GM21825 (cell line): ENCODE data around the gene MMP12.

Experiments
- ATAC-seq: cut with Tn5 transposase; IDR thresholded peaks from one replicate; pipeline ENCODE4 v1.9.1; 2021; ENCODE audit warnings: mild to moderate bottlenecking, moderate library complexity; ENCODE audit not compliant: unreplicated experiment

Gene MMP12

DNA sequence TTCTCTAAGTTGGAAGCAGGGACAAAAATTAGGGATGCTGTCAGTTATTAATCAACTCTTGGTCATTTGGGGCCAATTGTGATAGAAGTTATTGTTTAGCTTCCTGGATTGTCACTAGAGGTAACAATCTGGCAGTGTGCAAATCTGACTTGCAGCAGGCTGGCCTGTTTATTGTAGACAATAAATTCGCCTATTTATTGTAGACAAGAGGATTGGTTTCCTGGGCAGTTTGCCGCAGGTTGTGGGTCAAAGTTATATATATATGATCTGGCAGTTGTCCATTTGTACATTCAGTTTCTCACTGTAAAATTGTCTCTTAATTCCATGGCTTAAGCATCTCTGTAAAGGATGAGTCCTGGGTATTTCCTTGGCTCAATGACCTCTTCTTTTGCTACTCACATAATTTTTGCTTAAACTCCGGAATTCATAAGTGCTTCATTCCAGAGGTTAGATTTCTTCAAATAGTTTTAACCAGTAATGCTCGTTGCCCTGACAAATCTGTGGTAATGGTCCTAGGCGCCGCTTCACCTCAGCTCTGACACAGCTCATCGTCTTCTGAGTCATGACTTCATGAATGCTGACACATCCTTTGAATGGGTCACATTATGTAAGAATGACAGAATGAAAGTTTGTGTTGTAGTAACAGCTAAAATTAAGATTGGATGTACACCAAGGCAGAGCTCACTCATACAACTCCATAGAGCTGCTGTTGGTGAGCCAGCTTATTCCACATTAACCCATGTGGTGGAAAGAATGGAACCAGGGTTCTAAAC, 23.6 kb downstream of the MMP12 start:
- ATAC-seq, result no peak

DNA sequence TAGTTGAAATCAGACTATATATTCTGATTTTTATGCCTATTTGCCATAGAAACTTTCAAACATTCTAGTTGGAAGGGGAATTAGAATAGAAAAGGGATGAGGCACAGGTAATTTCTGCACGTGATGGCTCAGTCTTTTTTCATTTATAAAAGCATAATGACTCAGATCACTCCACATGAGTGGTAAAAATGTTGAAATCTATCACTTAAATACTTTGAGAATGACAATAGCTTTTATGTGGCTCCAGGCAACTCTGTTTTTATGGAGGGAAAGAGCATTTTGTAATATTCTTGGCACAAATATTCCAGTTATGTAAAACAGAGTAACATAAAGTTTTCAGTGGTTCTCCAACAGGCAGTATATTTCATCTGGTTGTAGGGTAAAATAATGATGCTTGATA, 25.5 kb downstream of the MMP12 start:
- no peak for ATAC-seq

DNA sequence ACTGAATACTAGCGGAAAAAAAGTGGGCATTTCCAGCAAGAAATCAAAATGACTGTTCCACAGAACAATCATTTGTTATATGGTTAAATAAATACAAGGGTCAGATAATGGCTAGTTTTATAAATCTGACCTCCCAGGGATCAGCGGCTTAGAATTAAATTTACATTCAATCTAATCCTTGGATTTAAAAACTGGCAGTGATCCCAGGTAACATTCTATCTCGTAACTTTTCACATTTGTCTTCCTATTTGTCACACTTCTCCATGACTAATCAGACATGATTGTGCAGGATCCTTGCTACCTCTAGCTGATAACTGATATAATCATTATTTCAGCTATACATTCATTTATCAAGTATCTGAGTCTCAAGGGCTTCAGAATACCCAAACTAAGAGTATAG, 28.5 kb downstream of the MMP12 start:
- no peak for ATAC-seq

DNA sequence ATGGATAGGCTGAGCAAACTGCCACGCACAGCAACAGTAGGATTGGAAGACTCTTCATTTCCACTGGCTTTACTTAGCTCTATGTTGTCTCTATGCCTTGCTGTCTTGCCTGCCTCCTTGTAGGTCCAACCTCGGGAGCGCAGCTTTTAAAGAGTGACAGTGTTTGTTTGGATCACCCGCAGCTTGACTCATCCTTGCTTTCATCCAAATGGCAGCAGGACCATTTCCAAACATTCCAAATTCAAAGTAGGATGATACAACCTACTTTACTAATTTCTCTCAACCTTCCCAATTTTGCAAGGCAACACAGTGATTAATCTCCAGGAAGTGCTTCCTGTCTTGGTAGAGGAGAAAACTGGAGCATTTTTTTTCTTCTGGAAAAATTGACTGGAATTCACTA, 31.3 kb downstream of the MMP12 start, which contains the start of gene MMP3:
Gene MMP3, minus strand, starts transcription at position 121 of the 400 bp plus-strand sequence. Its CDS starts 63 bp downstream, at position 58.
- ATAC-seq, result no peak

DNA sequence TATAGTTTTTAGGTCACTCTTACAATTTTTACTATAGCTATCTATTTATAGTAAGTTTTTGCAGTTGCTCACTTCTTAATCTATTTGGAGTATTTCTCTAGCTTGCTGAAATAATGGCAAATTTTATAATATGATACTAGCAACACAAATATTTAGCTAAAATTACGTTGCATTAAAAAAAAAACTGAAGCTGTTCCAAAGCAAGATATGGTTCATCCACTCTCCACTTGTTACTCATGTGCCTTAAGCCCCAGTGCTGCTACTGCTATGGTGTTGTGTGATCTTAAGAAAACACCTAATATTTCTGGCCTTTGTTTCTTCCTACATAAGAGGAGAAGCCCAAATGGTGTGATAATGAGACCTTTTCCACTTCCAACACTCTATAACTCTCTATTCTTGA, 31.9 kb downstream of the MMP12 start:
- ATAC-seq, result no peak

DNA sequence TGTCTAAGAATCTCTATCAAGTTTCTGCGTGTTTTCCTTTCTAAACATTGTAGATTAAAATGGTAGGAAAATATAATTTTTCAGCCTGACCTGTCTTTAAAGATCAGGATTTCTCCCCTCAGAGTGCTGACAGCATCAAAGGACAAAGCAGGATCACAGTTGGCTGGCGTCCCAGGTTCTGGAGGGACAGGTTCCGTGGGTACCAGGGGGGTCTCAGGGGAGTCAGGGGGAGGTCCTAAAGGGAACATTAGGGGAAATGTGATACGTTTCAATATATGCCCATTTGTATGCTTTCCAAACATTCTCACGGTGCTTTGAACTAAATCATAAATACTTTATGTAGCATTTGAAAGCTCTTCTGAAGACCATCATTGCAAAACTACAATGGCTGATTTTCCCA, 34.8 kb downstream of the MMP12 start:
- no peak for ATAC-seq

DNA sequence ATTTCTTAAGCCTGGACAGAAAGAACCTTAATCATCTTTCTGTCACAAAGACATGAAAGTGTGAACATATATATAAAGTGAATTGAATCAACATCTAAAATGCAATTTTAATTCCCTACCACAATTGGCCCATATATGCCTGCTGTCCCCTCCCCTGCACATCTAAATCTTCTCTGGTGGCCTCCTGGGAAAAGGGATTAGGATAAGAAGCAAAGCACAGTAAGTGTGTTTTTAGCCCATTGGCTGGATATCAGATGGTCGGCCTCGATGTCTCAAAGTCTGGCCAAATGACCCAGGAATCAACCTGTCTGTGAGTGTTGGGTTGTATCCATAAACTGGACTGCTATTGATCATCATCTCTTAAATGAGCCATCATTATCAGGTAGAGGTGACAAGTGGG, 37.1 kb downstream of the MMP12 start:
- no peak for ATAC-seq

DNA sequence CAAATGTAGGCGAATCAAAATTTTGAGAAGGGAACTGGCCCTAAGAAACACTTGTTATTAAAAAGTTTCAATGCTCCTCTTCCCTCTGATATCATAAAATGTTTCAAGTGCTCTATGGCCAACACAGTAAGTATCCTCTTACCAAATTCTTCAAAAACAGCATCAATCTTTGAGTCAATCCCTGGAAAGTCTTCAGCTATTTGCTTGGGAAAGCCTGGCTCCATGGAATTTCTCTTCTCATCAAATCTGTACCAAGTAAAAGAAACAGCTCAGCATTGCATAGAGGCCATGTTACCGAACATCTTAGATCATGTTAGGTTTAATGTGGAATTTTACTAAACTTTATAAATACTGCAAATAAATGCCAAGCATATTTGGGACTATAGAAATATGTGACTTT, 37.6 kb downstream of the MMP12 start:
- ATAC-seq, result no peak

DNA sequence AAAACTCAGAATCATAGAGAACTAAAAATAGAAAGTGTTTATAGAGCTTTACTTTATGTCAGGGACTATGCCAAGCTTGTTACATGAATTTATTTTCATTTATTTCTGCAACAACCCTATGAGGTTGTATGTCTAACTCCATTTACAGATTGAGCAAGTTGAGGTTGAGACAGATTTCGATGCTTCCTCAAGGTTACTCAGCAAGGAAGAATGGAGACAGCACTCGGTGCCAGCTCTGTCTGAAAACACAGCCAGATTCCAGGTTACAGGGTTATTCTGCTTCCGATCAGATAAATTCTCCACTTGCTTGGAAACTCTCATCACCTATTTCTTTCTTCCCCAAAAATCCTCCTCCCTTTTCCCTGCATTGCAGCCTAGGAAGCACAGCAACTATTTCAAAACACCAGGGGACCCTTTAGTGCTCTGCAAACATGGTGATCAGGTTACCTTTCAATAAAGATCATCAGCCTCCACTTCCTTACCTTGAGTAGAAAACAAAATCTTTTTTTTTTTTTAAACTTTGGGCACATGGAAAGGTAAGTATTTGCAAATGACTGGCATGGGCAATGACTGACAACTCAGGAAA, 38.4 kb downstream of the MMP12 start:
- ATAC-seq, result no peak

DNA sequence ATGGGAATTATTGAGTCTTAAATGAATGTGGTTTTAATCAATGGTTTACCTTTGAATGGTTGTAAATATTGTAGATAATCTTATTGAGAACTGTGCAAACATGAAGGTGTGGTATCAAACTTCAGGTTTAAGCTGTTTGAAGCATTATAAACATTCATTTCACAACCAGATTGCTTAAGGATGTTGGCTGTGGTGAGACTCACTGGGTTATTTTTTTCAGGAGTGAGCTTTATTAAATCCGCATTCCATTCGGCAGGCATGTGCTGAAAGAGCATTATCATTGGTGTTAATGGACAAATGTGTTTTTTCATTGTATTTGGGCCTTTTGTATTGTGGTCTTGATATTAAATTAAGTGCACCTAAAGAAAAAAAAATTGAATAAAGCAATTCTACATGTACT, 41.1 kb downstream of the MMP12 start:
- ATAC-seq, result no peak

DNA sequence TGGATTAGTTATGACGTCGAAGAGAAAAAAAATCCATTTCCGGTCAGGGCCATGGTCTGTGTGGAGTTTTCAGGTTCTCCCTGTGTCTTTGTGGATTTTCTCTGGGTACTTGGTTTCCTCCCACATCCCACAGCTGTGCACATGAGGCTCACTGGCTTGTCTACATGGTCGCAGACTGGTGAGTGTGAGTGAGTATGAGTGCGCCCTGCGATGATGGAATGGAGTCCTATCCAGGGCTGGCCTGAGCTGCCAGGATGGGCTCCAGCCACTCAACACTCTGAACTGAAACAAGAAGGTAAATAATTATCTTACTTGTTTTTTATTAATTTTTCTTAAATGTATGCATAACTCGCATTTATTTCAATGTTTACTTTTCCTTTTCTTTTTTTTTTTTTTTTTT, 42.2 kb downstream of the MMP12 start:
- ATAC-seq, result no peak

DNA sequence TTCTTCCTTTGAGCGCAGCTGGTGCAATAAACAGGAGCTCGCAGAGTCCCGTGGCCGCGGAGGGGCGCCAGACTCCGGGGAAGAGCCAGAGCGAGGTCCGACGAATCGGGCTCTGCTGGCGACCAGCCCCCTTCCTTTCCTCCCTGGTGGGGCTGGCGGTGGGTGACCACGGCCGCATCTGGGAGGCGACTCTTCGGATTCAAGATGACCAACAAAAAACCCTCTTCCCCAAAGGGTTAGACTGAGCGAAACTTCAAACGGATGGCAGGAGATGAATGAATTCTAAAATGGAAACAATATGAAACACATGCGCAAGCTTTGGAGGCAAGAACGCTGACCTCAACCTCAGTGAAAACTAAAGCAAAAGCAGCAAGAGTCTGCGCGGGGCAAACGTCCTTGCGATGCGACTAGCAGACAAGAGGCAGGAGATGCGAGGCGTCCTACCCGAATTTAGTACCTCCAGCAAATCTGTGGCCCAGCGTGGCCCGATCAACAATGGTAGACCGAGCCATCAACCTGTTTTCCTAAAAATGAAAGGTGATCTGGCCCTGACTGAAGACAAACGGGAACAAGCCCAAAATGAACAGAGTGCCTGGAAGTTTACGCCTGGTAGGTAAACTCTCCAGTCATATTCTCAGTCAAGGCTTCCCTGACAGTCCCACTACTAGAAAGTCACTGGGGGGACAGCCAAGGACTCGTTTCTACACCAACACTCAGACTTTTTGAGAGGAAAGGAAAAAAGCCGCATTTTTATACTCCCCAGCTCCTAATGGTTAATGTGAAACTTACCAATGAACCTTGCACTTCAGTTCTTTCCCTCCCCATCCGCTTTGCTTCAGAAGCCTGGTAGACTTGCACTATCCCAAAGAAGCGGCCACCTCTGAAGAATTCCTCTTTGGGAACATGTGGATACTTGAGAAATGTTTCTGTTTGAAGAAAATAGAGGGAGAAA, 43.0 kb downstream of the MMP12 start:
- ATAC-seq, result no peak

DNA sequence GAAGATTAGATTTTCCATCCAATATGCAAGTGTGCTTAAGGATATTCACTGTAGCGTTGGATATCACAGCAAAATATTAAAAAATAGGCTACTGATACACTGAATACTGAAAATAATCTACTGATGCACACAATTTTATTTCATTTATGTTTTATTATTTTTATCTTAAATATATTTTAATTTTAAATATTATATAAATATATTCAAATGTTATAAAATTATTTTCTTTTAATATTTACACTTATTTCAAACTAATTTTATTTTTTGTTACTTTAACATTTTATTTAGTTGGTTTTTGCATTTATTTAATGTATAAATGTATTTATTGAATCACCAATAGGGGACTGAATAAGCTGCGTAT, 43.7 kb downstream of the MMP12 start:
- ATAC-seq, result no peak

DNA sequence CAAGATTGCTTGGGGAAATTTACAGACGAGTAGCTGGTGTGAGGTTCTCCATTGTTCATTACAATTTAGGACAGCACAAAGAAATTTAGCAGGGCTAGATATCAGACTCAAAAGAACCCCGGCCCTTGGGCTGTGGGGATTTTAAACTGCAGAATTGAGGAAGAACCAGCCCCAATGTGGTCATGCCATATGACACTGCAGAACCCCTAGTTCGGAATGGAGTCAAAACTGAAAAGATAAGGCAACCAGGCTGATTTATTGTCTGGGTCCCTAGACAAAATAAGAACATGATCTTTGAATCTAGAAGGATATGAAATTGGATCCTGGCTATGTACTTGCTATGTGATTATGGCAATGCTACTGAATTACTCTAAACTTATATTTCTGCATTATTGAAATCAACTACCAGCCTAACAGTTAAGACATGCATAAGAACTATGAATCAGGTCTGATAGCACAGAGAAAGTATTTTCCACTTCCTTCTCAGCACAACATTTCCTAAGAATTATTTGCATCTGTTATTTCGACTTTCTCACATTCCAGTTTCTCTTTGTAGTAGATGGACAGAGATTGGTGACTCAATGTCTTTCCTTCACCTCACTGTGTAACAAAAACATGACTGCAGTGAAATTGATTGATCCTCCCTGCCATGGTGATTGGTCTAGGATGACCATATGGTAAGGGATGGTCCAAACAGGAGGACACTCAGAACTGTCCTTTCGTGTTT, 44.6 kb downstream of the MMP12 start:
- no peak for ATAC-seq

DNA sequence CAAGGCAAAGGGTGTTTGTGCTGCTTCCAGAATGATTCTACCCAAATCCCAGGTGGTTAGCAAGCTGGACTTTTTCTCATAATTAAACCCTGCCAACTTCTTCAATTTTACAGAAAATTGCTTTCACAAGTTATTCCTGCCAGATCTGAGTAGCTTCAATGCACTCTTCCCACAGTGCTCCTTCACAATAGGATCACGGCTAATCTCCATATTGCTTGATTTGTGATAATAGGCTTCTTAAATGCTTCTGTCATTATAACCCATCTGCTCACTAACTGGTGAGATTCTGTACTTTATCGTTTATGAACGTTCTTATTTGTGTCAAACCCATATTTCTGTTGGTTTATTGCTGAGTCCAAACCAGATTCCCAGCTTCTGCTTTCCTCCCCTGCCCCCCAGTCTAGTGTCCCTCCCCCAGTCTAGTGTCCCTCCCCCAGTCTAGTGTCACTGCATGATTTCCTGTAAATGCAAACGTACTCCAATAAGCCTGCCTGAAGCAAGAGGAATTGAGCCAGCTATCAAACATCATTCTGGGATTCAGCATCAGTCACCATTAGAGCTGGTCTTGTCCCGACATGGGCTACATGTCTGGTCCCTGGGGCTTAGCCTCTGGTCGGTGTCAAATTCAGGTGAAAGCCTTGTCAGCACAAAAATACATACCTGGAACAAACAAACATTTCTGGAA, 45.3 kb downstream of the MMP12 start:
- no peak for ATAC-seq

DNA sequence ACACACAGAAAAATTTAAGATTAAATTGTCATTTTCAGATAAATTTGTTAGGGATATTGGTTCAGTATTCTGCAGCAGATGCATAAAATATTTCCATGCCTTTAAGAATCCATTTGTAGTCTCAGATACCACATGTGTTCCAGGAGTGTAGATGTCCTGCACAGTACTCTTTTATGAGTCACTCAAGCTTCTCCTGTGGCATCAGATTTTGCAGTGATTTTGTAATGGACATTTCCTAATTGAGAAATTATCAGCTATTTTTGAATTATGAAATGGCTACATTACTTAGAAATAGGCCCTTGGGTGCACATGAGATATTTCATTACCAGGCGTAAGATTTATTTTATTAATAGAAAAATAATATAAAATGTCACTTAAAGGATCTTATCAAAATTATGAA, 50.2 kb downstream of the MMP12 start:
- no peak for ATAC-seq

DNA sequence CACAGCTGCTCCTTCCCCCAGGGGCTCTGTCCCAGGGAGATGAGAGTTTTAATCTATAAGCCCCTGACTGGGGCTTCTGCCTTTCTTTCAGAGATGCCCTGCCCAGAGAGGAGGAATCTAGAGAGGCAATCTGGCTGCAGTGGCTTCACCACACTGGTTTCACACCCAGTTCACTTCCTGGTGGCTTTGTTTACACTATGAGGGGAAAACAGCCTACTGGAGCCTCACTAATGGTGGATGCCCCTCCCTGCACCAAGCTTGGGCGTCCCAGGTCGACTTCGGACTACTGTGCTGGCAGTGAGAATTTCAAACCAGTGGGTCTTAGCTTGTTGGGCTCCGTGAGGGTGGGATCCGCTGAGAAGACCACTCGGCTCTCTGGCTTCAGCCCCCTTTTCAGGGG, 55.3 kb downstream of the MMP12 start:
- no peak for ATAC-seq

DNA sequence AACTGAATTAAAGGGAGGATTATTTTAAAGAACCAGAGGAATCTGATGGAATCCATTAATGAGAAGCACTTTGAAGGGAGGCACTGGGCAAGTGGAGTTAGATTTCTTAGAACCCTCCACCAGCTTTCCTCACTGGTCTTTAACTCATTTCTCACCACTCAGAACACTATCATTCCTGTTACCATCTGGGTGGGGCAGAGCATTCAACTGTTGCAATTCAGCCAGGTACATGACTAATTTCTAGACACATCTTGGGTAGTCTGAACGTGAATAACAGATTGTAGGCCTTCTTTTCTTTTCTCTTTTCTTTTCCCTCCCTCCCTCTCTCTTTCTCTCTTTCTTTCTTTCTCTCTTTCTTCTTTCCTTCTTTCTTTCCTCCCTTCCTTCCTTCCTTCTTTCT, 61.3 kb downstream of the MMP12 start:
- ATAC-seq, result no peak
